ENCODE results near the gene SLC35D1. TPM values are rescaled to one million over a fixed set of nuclear protein-coding genes. Genes with fewer than 3 reads are reported as not detected.
A peak's percentile ranks its signal among the peaks of the same experiment; 100 is the strongest.

Gene SLC35D1
- total and polyA plus RNA-seq, 7 experiments from 2014 or later: 4.8 to 25.7 (median 10.7) TPM

DNA sequence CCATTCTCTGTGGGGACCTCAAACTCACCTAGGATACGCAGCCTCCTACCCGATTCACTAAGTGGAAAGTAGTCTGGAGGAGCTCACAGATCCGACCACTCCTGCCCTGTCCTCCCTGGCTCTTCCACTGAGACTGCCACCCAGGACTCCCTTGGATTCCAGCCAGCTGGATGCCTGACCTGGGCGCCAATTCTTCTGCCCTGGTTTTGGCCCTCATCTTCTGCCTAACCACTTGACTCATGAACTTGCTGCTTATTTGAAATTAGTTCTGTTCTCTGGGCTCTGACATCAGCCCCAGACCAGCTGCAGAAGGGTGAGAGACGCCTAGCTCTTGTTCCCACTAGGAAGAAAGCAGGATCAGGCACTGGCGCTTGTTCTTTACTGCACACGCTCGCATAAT is 48.9 kb downstream of the SLC35D1 start:
- H3K4me3 Mint-ChIP-seq: no peak overlapping the region
- peaks cover 0 to 3% (median 0%) of the 10 kb centered on the region in 11 donors for H3K9me3 Mint-ChIP-seq
- intact Hi-C loops (cut with micrococcal nuclease): no loop called here
- H3K27ac Mint-ChIP-seq: peak overlapping the region in 6 of 9 donors; percentile 2 to 88 (median 28)
- no peak for DNase-seq
- peaks cover 20 to 69% (median 39%) of the 10 kb centered on the region in 5 donors for H3K36me3 Mint-ChIP-seq
- Histone ChIP-seq H3K27me3 (ENCODE audit: control insufficient read depth in 2 of 2, insufficient read depth in 2 of 2, low read length in 2 of 2) (no peaks in the 10 kb centered on the region), H3K4me3 (ENCODE audit: low read length) (no peak overlapping the region), H3K4me1 (ENCODE audit: control insufficient read depth in 2 of 2, insufficient read depth in 2 of 2, low read length in 2 of 2) (no peaks in the 10 kb centered on the region), H3K36me3 (ENCODE audit: control insufficient read depth in 2 of 3, insufficient read depth in 3 of 3, low read length in 3 of 3) (peaks cover 0 to 22% (median 4%) of the 10 kb centered on the region in 3 experiments), H3K27ac (ENCODE audit: low read depth, low read length) (no peak overlapping the region), H3K9me3 (ENCODE audit: control insufficient read depth in 2 of 3, low read length in 3 of 3) (no peaks in the 10 kb centered on the region)
- H3K27me3 Mint-ChIP-seq: no peaks in the 10 kb centered on the region
- H3K4me1 Mint-ChIP-seq: peaks cover 1 to 22% (median 14%) of the 10 kb centered on the region in 7 donors
- ChIA-PET POLR2A (interaction anchor here (1.3 kb wide), 1 partner anchor 9 kb away, joined by 3 read pairs; no protein-coding TSS in a partner anchor), CTCF (interaction anchor here (2.1 kb wide), 1 partner anchor 144 kb away, joined by 12 read pairs; no protein-coding TSS in a partner anchor)
- no peak for ATAC-seq

DNA sequence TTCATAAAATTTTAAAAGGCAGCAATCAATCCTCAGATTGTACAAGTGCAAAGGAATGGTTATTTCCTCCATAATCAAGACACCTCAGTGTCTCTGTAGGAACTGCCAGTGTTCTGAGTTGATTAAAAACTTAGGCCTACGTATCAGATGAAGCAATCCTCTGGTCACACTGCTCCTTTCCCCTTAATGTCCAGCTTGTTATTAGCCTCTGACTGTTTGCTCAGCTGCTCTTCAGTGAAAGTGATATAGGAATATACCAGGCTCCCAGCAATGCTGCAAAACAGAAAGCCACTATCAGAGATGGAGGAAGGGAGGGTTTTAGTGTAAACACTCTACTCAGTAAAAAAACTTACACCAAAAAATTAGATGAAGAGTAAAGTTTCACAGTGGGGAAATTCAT is 49.8 kb downstream of the SLC35D1 start:
- intact Hi-C loops (cut with micrococcal nuclease): no loop called here
- Histone ChIP-seq H3K9me3 (ENCODE audit: control insufficient read depth in 2 of 3, low read length in 3 of 3) (no peaks in the 10 kb centered on the region), H3K4me1 (ENCODE audit: control insufficient read depth in 2 of 2, insufficient read depth in 2 of 2, low read length in 2 of 2) (no peaks in the 10 kb centered on the region), H3K27ac (ENCODE audit: low read depth, low read length) (no peak overlapping the region), H3K27me3 (ENCODE audit: control insufficient read depth in 2 of 2, insufficient read depth in 2 of 2, low read length in 2 of 2) (no peaks in the 10 kb centered on the region), H3K36me3 (ENCODE audit: control insufficient read depth in 2 of 3, insufficient read depth in 3 of 3, low read length in 3 of 3) (peaks cover 0 to 15% (median 4%) of the 10 kb centered on the region in 3 experiments), H3K4me3 (ENCODE audit: low read length) (no peak overlapping the region)
- Mint-ChIP-seq H3K27me3 (no peaks in the 10 kb centered on the region), H3K9me3 (peaks cover 0 to 3% (median 0%) of the 10 kb centered on the region in 11 donors), H3K27ac (peak overlapping the region in 4 of 9 donors; percentile 20 to 80 (median 39)), H3K4me1 (peaks cover 3 to 22% (median 20%) of the 10 kb centered on the region in 7 donors), H3K4me3 (no peak overlapping the region), H3K36me3 (peaks cover 11 to 60% (median 31%) of the 10 kb centered on the region in 5 donors)
- POLR2A ChIA-PET: interaction anchor here (0.6 to 1.3 kb wide), 2 partner anchors 10 to 137 kb away, joined by 3 to 5 read pairs; no protein-coding TSS in a partner anchor
- no peak for DNase-seq
- CTCF ChIA-PET: interaction anchor here (0.6 kb wide), 1 partner anchor 50 kb away, joined by 3 read pairs; no protein-coding TSS in a partner anchor
- ATAC-seq: no peak

- CTCF ChIA-PET: interaction anchor here (0.6 to 5.2 kb wide), 2 partner anchors 147 to 217 kb away, joined by 3 to 43 read pairs; no protein-coding TSS in a partner anchor
Measured at GRCh38 chr1:67001682-67002425, 52.1 kb downstream of the SLC35D1 start.

DNA sequence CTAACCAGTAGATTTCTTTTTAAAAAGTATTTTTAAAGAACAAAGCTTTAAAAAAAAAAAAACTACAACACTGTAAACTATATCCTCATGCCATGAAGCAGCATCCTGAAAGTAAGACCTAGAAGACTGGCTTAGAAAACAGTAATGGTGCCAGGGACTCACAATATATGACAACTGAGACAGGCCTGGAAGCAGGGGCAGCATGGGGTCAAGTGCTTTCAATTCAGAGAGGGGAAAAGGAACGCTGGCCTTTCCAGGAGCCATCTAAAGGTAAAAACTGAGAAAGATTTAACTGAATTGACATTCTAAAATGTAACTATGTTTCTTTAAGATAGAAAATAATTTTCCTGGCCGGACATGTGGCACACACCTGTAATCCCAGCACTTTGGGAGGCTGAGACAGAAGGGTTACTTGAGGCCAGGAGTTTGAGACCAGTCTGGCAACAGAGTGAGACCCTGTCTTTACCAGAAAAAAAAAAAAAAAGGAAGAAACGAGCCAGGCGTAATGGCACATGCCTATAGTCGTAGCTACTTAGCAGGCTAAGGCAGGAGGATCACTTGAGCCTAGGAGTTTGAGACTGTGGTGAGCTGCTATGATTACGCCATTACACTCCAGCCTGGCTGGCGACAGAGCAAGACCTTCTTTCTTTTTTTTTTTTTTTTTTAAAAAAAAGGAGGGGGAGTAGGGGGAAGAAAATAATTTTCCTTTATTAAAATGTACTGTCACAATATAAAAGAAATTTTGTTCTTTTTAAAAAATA is 54.1 kb downstream of the SLC35D1 start:
- peak overlapping the region in 5 of 9 donors; percentile 23 to 54 (median 44) for H3K27ac Mint-ChIP-seq
- peaks cover 11 to 36% (median 22%) of the 10 kb centered on the region in 5 donors for H3K36me3 Mint-ChIP-seq
- POLR2A ChIA-PET: no interaction called here
- intact Hi-C loops (cut with micrococcal nuclease): no loop called here
- Histone ChIP-seq H3K4me3 (ENCODE audit: low read length) (no peak overlapping the region), H3K9me3 (ENCODE audit: control insufficient read depth in 2 of 3, low read length in 3 of 3) (no peaks in the 10 kb centered on the region), H3K4me1 (ENCODE audit: control insufficient read depth in 2 of 2, insufficient read depth in 2 of 2, low read length in 2 of 2) (peaks cover 0 to 5% of the 10 kb centered on the region in 2 donors), H3K27me3 (ENCODE audit: control insufficient read depth in 2 of 2, insufficient read depth in 2 of 2, low read length in 2 of 2) (no peaks in the 10 kb centered on the region), H3K27ac (ENCODE audit: low read depth, low read length) (no peak overlapping the region), H3K36me3 (ENCODE audit: control insufficient read depth in 2 of 3, insufficient read depth in 3 of 3, low read length in 3 of 3) (peaks cover 0 to 15% (median 4%) of the 10 kb centered on the region in 3 experiments)
- peaks cover 4 to 35% (median 31%) of the 10 kb centered on the region in 7 donors for H3K4me1 Mint-ChIP-seq
- no peak for DNase-seq
- CTCF ChIA-PET: interaction anchor here (1.1 to 5.2 kb wide), 2 partner anchors 18 to 149 kb away, joined by 3 to 43 read pairs; no protein-coding TSS in a partner anchor
- no peak for ATAC-seq
- H3K27me3 Mint-ChIP-seq: no peaks in the 10 kb centered on the region
- H3K9me3 Mint-ChIP-seq: no peaks in the 10 kb centered on the region
- H3K4me3 Mint-ChIP-seq: no peak overlapping the region

More at GRCh38 chr1:67001682-67002425, 52.1 kb downstream of the SLC35D1 start:
- Histone ChIP-seq H3K4me1 (ENCODE audit: control insufficient read depth in 2 of 2, insufficient read depth in 2 of 2, low read length in 2 of 2) (no peaks in the 10 kb centered on the region), H3K9me3 (ENCODE audit: control insufficient read depth in 2 of 3, low read length in 3 of 3) (no peaks in the 10 kb centered on the region), H3K4me3 (ENCODE audit: low read length) (no peak overlapping the region), H3K27me3 (ENCODE audit: control insufficient read depth in 2 of 2, insufficient read depth in 2 of 2, low read length in 2 of 2) (no peaks in the 10 kb centered on the region), H3K36me3 (ENCODE audit: control insufficient read depth in 2 of 3, insufficient read depth in 3 of 3, low read length in 3 of 3) (peaks cover 0 to 15% (median 4%) of the 10 kb centered on the region in 3 experiments), H3K27ac (ENCODE audit: low read depth, low read length) (peak overlapping the region; percentile 24)
- H3K36me3 Mint-ChIP-seq: peaks cover 11 to 48% (median 25%) of the 10 kb centered on the region in 5 donors
- ATAC-seq (no peak), DNase-seq (no peak)
- peaks cover 4 to 31% (median 23%) of the 10 kb centered on the region in 7 donors for H3K4me1 Mint-ChIP-seq
- H3K4me3 Mint-ChIP-seq: no peak overlapping the region
- H3K27me3 Mint-ChIP-seq: no peaks in the 10 kb centered on the region
- H3K27ac Mint-ChIP-seq: peak overlapping the region; percentile 7 to 89 (median 40)
- intact Hi-C loops (cut with micrococcal nuclease): no loop called here
- peaks cover 0 to 3% (median 0%) of the 10 kb centered on the region in 11 donors for H3K9me3 Mint-ChIP-seq
- POLR2A ChIA-PET: no interaction called here

DNA sequence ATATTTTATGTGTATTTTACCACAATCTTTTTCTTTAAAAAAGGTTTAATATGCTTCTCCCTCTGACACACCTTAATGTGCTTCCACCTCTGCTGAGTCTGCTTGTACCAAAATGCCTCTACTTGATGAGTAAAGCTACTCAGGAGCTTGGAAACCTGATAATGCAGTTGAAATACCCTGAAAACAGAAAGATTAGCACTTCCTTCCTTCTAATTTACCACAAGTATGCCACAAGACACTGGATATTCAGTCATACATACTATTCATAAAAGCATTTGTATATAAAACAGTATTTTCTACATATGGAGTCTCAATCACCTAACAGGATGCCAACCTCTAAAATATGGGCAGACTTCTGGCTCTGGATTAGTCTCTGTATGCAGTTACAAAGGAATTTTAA is 55.0 kb downstream of the SLC35D1 start:
- Histone ChIP-seq H3K27me3 (ENCODE audit: control insufficient read depth in 2 of 2, insufficient read depth in 2 of 2, low read length in 2 of 2) (no peaks in the 10 kb centered on the region), H3K4me3 (ENCODE audit: low read length) (no peak overlapping the region), H3K27ac (ENCODE audit: low read depth, low read length) (no peak overlapping the region), H3K9me3 (ENCODE audit: control insufficient read depth in 2 of 3, low read length in 3 of 3) (no peaks in the 10 kb centered on the region), H3K4me1 (ENCODE audit: control insufficient read depth in 2 of 2, insufficient read depth in 2 of 2, low read length in 2 of 2) (peaks cover 0 to 5% of the 10 kb centered on the region in 2 donors), H3K36me3 (ENCODE audit: control insufficient read depth in 2 of 3, insufficient read depth in 3 of 3, low read length in 3 of 3) (peaks cover 0 to 15% (median 4%) of the 10 kb centered on the region in 3 experiments)
- Mint-ChIP-seq H3K9me3 (no peaks in the 10 kb centered on the region), H3K27me3 (no peaks in the 10 kb centered on the region), H3K4me1 (peaks cover 4 to 35% (median 28%) of the 10 kb centered on the region in 7 donors), H3K36me3 (peaks cover 6 to 32% (median 15%) of the 10 kb centered on the region in 5 donors), H3K27ac (peak overlapping the region in 4 of 9 donors; percentile 2 to 70 (median 32)), H3K4me3 (no peak overlapping the region)
- CTCF ChIA-PET: interaction anchor here (5.2 kb wide), 1 partner anchor 150 kb away, joined by 43 read pairs; no protein-coding TSS in a partner anchor
- no peak for ATAC-seq
- DNase-seq: no peak
- intact Hi-C loops (cut with micrococcal nuclease): no loop called here
- POLR2A ChIA-PET: no interaction called here
